B cell (primary cell): ENCODE data around the gene SDC1.

Source experiments
- EZH2 ChIP-seq: IDR thresholded peaks from 2 replicates; pipeline ENCODE4 v1.6.1; 2012; ENCODE audit warnings: borderline replicate concordance, low read depth, mild to moderate bottlenecking, moderate library complexity, low read length; ENCODE audit not compliant: insufficient read depth, poor library complexity, severe bottlenecking
- TF ChIP-seq, protein P1 (sequence below): fragments of 200-600 bp; IDR thresholded peaks from one replicate; pipeline ENCODE4 v1.8.0; 2022; ENCODE audit warnings: antibody characterized with exemption, mild to moderate bottlenecking

DNA sequence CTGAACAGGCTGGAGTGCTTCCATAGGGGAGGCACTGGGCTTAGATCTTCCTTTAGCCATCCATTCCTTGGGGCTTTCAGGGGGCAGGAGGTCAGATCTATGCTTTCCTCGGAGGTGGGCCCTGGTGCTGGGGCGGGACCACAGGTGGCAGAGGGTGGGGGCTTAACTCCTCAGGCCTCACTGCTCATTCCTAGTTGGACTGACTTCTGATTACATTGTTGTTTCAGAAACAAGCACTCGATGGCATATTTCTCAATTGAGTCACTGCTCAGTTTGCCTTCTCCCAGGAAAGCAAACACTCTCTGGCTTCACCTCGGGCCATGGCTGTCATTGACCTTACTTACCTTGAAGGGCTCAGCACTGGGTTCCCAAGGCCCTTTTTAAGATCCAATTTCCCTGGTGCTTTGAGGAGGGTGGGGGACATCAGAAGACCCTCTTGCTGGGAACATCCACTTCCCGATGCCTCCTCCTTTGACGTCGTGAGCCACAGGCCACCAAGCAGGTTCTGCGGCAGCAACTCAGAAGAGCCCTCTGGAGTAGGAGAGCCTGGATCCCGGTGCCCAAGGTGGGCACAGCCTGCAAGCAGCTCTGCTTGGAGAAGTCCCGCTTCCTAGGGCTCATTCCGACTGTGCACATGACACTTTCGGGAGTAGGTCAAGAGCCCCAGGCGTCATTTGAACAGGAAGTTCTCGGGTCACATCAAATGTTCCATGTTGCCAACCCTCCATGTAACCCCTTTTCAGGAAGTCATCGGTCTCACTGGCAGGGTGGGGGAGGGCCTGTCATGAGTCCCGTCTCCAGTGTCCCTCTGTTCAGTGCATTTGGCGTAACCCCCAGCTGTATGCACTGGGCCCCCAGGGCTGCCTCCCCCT is 40.6 kb downstream of the SDC1 start:
- TF ChIP-seq, protein P1, sequence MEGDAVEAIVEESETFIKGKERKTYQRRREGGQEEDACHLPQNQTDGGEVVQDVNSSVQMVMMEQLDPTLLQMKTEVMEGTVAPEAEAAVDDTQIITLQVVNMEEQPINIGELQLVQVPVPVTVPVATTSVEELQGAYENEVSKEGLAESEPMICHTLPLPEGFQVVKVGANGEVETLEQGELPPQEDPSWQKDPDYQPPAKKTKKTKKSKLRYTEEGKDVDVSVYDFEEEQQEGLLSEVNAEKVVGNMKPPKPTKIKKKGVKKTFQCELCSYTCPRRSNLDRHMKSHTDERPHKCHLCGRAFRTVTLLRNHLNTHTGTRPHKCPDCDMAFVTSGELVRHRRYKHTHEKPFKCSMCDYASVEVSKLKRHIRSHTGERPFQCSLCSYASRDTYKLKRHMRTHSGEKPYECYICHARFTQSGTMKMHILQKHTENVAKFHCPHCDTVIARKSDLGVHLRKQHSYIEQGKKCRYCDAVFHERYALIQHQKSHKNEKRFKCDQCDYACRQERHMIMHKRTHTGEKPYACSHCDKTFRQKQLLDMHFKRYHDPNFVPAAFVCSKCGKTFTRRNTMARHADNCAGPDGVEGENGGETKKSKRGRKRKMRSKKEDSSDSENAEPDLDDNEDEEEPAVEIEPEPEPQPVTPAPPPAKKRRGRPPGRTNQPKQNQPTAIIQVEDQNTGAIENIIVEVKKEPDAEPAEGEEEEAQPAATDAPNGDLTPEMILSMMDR = no peak
- no peak for TF ChIP-seq EZH2
